ENCODE measurements around the gene NDUFS6.
"Not testable (repeated sequence)": the region's sequence is repeated elsewhere in the genome, so short reads cannot be mapped to it uniquely, and the experiment has no call there.

The NDUFS6 gene

GRCh38 chr5:1784197-1785050 lies 16.8 kb upstream of the NDUFS6 start:
- no peak for DNase-seq

- no peak for DNase-seq
Measured at GRCh38 chr5:1785062-1785461, 16.1 kb upstream of the NDUFS6 start.

DNA sequence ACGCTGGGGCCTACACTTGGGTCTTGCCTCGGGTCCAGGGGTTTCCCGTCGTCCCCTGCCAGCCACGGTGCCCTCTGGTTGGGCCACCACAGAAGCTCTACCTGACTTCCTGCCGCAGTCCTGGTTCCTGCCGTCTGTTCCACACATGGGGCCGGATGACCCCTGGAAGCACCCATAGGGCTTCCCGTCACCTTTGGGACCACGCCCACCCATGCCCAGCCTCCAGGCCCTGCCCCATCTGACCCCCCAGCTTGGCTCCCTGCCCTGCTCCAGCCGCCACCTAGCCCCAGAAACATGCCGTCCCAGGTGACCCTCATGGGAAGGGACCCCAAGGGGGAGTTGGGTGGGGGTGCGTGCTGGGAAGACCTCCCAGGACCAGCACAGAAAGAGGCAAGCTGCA lies 15.2 kb upstream of the NDUFS6 start:
- no peak for DNase-seq

- no peak for DNase-seq
Measured at GRCh38 chr5:1786621-1787471, 14.4 kb upstream of the NDUFS6 start.

- no peak for DNase-seq
Measured at GRCh38 chr5:1787472-1788047, 13.6 kb upstream of the NDUFS6 start.

- DNase-seq, result no peak
Measured at GRCh38 chr5:1788200-1788599, 13.0 kb upstream of the NDUFS6 start.

DNA sequence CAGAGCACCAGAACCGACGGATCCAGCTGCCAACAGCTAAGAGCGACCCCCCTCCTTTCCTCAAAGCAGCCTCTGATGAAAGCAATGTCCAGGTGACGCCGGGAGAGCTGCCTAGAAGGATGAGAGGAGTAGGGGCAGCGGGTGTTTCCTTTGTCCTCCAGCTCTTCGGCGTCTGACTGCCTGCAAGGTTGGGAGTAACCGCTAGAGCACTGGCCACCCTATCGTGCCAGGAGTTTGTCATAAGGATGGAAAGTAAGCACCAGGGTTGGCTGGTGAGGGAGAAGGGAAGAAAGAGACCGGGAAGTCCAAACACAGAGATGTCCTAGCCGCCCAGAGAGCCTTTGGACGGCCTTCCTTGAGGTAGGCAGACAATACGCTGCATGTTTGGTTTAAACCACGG lies 12.4 kb upstream of the NDUFS6 start:
- DNase-seq, result no peak

- DNase-seq, result not testable (repeated sequence)
Measured at GRCh38 chr5:1789438-1789833, 11.8 kb upstream of the NDUFS6 start.

DNA sequence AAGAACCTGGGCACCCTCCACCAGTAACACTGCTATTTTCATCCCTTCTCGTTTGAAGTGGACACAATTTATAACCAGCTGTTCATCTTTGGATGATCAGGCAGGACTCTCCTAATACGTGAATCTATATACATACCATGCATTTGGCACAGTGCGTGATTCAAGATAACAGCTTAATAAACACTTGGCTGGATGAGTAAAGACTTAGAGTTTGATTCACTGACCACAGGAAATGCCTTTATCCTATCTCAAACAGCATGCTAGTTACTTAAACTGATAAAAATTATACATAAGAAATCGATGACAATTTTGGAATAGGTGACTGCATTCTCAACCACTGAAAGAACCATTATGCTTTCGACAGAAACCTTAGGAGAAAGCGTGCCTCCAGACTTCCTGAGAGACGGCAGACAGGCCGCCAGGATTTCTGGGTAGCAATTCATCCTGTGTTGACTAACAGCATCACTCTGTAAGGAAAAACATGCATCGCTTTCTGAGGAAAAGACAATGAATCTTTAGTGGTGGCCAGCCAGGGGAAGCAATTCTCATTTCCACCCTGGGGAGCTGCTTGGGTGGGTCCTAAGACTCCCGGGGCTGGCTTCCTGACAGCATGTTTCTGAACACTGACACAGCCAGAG lies 11.3 kb upstream of the NDUFS6 start:
- DNase-seq, result no peak

GRCh38 chr5:1791176-1791575 lies 10.0 kb upstream of the NDUFS6 start:
- DNase-seq, result no peak

GRCh38 chr5:1792842-1793266 lies 8.4 kb upstream of the NDUFS6 start:
- peak; percentile 81 for DNase-seq

- no peak for DNase-seq
Measured at GRCh38 chr5:1793301-1793740, 7.9 kb upstream of the NDUFS6 start.

GRCh38 chr5:1793966-1794900 lies 7.0 kb upstream of the NDUFS6 start:
- no peak for DNase-seq

DNA sequence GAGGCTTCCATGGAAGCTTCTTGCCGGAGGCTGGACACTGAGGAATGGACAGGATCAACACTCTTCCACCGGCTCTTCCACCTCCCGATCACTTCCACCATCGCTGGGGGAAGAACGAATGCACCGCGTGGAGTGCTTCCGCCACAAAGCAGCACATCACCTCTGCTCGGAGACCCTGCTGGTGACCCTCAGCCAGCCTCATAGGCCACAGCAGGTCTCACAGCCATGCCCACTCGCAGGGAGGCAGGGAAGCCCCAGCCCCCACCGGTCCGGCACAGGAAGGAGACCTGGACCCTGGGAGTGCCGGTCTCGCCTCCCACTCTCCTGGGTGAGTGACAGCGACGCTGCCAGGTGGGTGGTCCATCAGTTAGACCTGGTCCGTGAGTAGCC lies 6.3 kb upstream of the NDUFS6 start:
- DNase-seq, result no peak

DNA sequence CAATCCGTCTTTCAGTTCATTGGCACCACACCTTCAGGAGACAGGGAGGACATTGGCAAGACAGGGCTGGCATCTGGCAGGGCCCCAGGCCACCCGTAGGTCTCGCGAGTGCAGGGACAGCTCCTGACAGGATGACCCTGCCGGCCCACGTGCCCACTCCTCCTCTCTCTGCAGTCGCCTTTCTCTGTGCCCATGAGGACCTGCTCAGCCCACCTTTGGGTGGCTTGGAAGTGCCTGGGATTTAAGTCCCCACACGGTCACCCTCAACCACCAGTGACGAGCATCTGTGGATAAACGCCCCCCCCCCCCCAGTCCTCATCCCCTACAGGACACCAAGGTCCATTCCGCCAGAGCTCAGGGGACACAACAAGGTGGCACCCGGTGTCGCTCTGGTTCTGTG lies 5.7 kb upstream of the NDUFS6 start:
- no peak for DNase-seq

- DNase-seq, result no peak
Measured at GRCh38 chr5:1795931-1796330, 5.3 kb upstream of the NDUFS6 start.

DNA sequence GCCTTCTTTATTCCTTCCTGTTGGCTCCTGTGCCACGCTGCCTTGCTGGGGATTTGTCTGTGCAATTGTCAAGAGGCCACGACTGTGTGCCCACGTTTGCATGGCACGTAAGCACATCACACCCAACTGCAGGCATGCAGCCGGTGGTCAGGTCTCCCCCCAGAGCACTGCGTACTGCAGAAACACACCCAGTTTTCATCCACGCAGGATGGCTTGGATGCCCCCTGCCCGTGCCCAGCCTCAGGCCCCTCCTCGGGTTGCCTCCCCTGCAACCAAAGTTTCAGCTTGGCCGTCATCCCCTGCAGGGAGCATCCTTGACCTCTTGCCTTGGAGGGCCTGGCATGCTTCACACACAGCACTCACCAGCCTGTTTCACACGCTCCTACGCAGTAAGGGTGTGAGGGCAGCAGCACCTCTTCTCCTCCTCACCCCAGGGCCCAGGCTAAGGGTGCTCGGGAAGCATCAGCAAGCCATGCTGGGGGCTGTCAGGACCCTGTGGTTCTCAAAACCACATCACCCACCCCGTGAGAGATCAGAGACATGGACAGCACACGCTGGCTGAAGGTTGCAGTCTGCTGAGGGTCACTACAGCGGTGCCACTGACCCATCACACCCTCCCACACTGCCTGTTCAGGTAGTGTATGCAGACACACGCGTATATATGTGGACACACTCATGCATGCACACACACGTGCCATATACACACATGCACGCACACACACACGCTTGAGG lies 4.7 kb upstream of the NDUFS6 start:
- DNase-seq, result no peak

GRCh38 chr5:1797103-1797800 lies 4.0 kb upstream of the NDUFS6 start:
- no peak for DNase-seq

- no peak for DNase-seq
Measured at GRCh38 chr5:1797855-1798254, 3.4 kb upstream of the NDUFS6 start.

DNA sequence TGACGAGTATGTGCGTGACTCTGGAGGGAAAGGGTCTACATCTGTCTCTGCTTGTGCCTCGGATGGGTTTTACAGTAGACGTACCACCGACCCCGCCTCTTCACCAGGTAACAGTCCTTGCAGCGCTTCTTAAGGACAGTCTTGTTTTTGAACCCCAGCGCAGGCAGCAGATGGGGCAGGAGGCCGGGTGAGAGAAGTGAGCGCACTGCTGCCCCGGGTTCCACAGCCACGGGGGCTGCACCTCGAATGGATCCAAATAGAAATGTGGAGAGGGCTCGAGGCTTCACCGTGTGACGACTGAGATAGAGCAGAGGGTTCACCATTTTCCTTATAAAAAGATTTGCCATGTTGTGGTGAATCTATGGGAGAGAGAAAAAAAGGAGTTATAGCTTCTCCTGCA lies 2.6 kb upstream of the NDUFS6 start:
- DNase-seq, result not testable (repeated sequence)
